ENCODE results near the gene ZC3H8.

The ZC3H8 gene

DNA sequence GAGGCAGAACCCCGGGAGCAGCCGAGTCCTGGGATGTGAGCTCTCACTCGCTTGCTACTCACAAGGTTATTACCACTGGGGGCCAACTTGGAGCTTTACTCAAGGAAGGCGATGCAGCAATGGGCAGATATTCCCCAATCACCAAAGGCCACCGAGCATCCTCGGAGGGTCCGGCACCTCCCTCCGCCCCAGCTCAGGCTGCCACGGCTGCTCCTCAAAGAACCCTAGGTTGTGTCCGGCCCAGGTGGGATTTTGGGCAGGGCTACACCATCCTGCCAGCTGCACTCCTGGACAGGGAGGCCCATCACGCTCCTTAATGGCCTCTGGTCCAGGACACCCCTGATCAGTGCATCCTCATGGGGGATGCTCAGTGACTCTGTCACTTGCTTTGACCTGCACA lies 91.9 kb downstream of the ZC3H8 start:
- no peak for FAIRE-seq

DNA sequence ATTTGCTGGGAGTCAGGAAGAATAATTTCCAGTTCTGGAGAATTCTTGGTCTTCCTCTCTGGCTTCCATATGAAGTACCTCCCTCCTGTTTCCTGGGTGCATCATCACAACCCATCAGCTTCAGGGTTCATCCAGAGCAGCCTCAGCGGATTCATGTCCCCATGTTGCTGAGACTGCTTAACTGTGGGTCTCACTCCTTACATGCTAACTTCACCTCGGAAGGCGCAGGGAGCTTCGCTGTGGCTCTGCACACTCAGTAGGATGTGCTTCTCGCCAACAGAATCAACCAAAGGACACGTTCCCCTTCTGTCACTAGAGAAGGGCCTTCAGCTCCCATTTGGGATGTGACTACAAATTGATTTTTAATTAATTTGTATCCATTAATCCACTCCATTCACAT lies 92.5 kb downstream of the ZC3H8 start:
- no peak for FAIRE-seq

Measured in islet of Langerhans (tissue), 1 donor.